GM12878 (cell line): ENCODE results near the gene SHMT2. TPM values are rescaled to one million over a fixed set of nuclear protein-coding genes. Genes with fewer than 3 reads are reported as not detected.
A peak's percentile ranks its signal among the peaks of the same experiment; 100 is the strongest.

Experiments
- ATAC-seq: fragments of 200-7000 bp; cut with Tn5 transposase; 3 replicates; pipeline ENCODE4 v1.9.1; 2020; ENCODE audit warnings: mild to moderate bottlenecking, moderate library complexity
- BruUV-seq: library from RNA; stranded (reverse); fragments of 400-500 nt; replicated peaks from 2 replicates; lab custom pipeline; 2021; lab: Mats Ljungman, UMichigan
- CTCF ChIA-PET: fragments of 300-600 bp; sonication (Branson Sonifier 250); formaldehyde crosslinking; extraction: SDS; loops from one replicate; lab custom pipeline; 2021; ENCODE audit warnings: inconsistent platforms; lab: Yijun Ruan, JAX
- POLR2A ChIA-PET: fragments of 350-600 bp; formaldehyde crosslinking; extraction: SDS; loops from one replicate; lab custom pipeline; 2021; ENCODE audit warnings: inconsistent platforms; lab: Charles Lee
- RAD21 ChIA-PET: fragments of 300-600 bp; sonication (Branson Sonifier 250); formaldehyde crosslinking; loops from one replicate; lab custom pipeline; 2023; ENCODE audit warnings: antibody characterized with exemption; ENCODE audit not compliant: unreplicated experiment; lab: Charles Lee
- SMC1A ChIA-PET: fragments of 300-600 bp; sonication (Branson Sonifier 250); formaldehyde crosslinking; loops from one replicate; lab custom pipeline; 2023; ENCODE audit not compliant: unreplicated experiment, uncharacterized antibody; lab: Charles Lee
- DNase-seq: peaks from one replicate; pipeline ENCODE4 v3.0.0-alpha.2; 2011; ENCODE audit warnings: low read depth, low spot score
- FAIRE-seq: peaks from 3 replicates; lab custom pipeline; 2011; peaks lifted over from hg19 to GRCh38; lab: Jason Lieb, UNC
- H2AFZ ChIP-seq: 2 replicates; pipeline ENCODE4 v1.6.0; 2011; ENCODE audit warnings: low read depth, low read length, control low read depth; ENCODE audit not compliant: control insufficient read depth
- H3K27ac ChIP-seq: 2 replicates; pipeline ENCODE4 v1.5.1; 2011; ENCODE audit warnings: control low read depth; ENCODE audit not compliant: control insufficient read depth, insufficient read depth
- H3K27me3 ChIP-seq, 2 experiments: replicated peaks in 1 of 2; 2 replicates each; pipeline versions ENCODE4 v1.6.0 to v1.6.1; 2011; ENCODE audit warnings: low read length in 1 of 2; ENCODE audit not compliant: control insufficient read depth in 2 of 2, insufficient read depth in 2 of 2
- H3K36me3 ChIP-seq, 2 experiments: 2 replicates each; pipeline ENCODE4 v1.5.1; 2011; ENCODE audit warnings: low read length in 1 of 2; ENCODE audit not compliant: control insufficient read depth in 2 of 2, insufficient read depth in 2 of 2
- H3K4me1 ChIP-seq: 2 replicates; pipeline ENCODE4 v1.6.1; 2011; ENCODE audit warnings: mild to moderate bottlenecking, low read length, moderate library complexity, mixed read lengths; ENCODE audit not compliant: control insufficient read depth, insufficient read depth
- H3K4me2 ChIP-seq: 2 replicates; pipeline ENCODE4 v1.6.0; 2011; ENCODE audit warnings: control low read depth; ENCODE audit not compliant: control insufficient read depth, insufficient read depth
- H3K4me3 ChIP-seq: fragments of 200-600 bp; sonication (generic); 2 replicates; pipeline ENCODE4 v1.5.1; 2016
- H3K79me2 ChIP-seq: 2 replicates; pipeline ENCODE4 v1.6.0; 2011; ENCODE audit warnings: low read length; ENCODE audit not compliant: control insufficient read depth, insufficient read depth
- H3K9ac ChIP-seq: 2 replicates; pipeline ENCODE4 v1.8.0; 2011; ENCODE audit warnings: low read length, control low read depth, mixed read lengths; ENCODE audit not compliant: control insufficient read depth, insufficient read depth
- H3K9me3 ChIP-seq: replicated peaks from 3 replicates; pipeline ENCODE4 v1.5.1; 2011; ENCODE audit warnings: mild to moderate bottlenecking, low read length; ENCODE audit not compliant: control insufficient read depth, insufficient read depth
- H4K20me1 ChIP-seq: 2 replicates; pipeline ENCODE4 v1.6.0; 2011; ENCODE audit not compliant: control insufficient read depth, insufficient read depth
- CBX3 ChIP-seq: fragments of 200-600 bp; sonication (generic); IDR thresholded peaks from 2 replicates; pipeline ENCODE4 v1.6.1; 2016; ENCODE audit warnings: low read depth, borderline replicate concordance
- CEBPB ChIP-seq, 2 experiments: fragments of 150-350 bp in 1 of 2; IDR thresholded peaks; 2 replicates each; pipeline ENCODE4 v1.6.1; 2012 to 2014; ENCODE audit warnings: low read depth in 2 of 2, low read length in 2 of 2, borderline replicate concordance in 1 of 2, inconsistent platforms in 1 of 2
- ETV6 ChIP-seq, 2 experiments: fragments of 450-650 bp in 1 of 2; IDR thresholded peaks in 1 of 2; conservative IDR thresholded peaks in 1 of 2; 2 replicates each; pipeline ENCODE4 v1.6.1; 2014; ENCODE audit warnings: antibody characterized with exemption in 1 of 2, borderline replicate concordance in 1 of 2, low read depth in 1 of 2, mild to moderate bottlenecking in 1 of 2, moderate library complexity in 1 of 2
- FOS ChIP-seq: IDR thresholded peaks from 3 replicates; pipeline ENCODE4 v1.6.1; 2011; ENCODE audit warnings: borderline replicate concordance; ENCODE audit not compliant: insufficient read length; ENCODE audit errors: extremely low read depth
- PAX8 ChIP-seq: fragments of 450-650 bp; IDR thresholded peaks from 2 replicates; pipeline ENCODE4 v1.6.1; 2017; ENCODE audit warnings: mild to moderate bottlenecking, moderate library complexity
- POLR2AphosphoS5 ChIP-seq: IDR thresholded peaks from 2 replicates; pipeline ENCODE4 v1.6.1; 2011; ENCODE audit warnings: mild to moderate bottlenecking, low read length, inconsistent platforms
- RAD21 ChIP-seq: IDR thresholded peaks from 2 replicates; pipeline ENCODE4 v1.6.1; 2011; ENCODE audit warnings: mild to moderate bottlenecking, low read depth, low read length, moderate library complexity; ENCODE audit not compliant: insufficient read depth
- RB1 ChIP-seq: fragments of 450-650 bp; formaldehyde crosslinking; IDR thresholded peaks from 2 replicates; pipeline ENCODE4 v1.6.1; 2017; ENCODE audit warnings: mild to moderate bottlenecking, borderline replicate concordance
- SP1 ChIP-seq: IDR thresholded peaks from one replicate; pipeline ENCODE4 v1.6.1; 2011; ENCODE audit warnings: low read depth, low read length
- SUZ12 ChIP-seq: fragments of 200-600 bp; sonication (generic); IDR thresholded peaks from one replicate; pipeline ENCODE4 v1.6.1; 2018; ENCODE audit warnings: antibody characterized with exemption, mild to moderate bottlenecking; ENCODE audit not compliant: unreplicated experiment
- TAF1 ChIP-seq: IDR thresholded peaks from 2 replicates; pipeline ENCODE4 v1.6.1; 2011; ENCODE audit warnings: mild to moderate bottlenecking, low read depth, low read length, borderline replicate concordance
- ZNF274 ChIP-seq: IDR thresholded peaks from one replicate; pipeline ENCODE4 v1.8.0; 2011; ENCODE audit not compliant: insufficient read length, insufficient read depth
- WGBS: methylation state at CpG from one replicate; pipeline ENCODE4 v1.1.6; 2016; ENCODE audit warnings: low lambda C conversion rate; ENCODE audit not compliant: insufficient replicate concordance, insufficient coverage; ENCODE audit errors: missing lambda C conversion rate; 5-methylcytosine and 5-hydroxymethylcytosine counted together
- in situ Hi-C: fragments of 300-500 bp; cut with MboI; formaldehyde crosslinking; loops from 9 replicates; pipeline ENCODE4 v1.14.3; 2018; ENCODE audit warnings: mixed read lengths
- intact Hi-C: fragments of 100-400 bp; cut with micrococcal nuclease; formaldehyde crosslinking; loops from one replicate; pipeline ENCODE4 v1.14.2; 2022; ENCODE audit not compliant: unreplicated experiment
- polyA plus RNA-seq, 11 experiments: library from polyadenylated mRNA; depleted of rRNA in 4 of 11; unstranded in 6 of 11; stranded (reverse) in 5 of 11; fragments of >200 nt; fragmentation: Nextera tagmentation in 4 of 11; fragmentation: Illumina TruSeq in 1 of 11; extraction: Ambion mirVana in 4 of 11; extraction: Trizol in 1 of 11; gene quantifications; 1 replicate in 1 of 11; 2 replicates in 10 of 11; pipeline versions ENCODE4 v1.2.1 to v1.2.3, GENCODE V29; 2011 to 2016; ENCODE audit warnings: inconsistent platforms in 2 of 11, missing spikeins in 2 of 11, low read depth in 1 of 11
- total RNA-seq, 4 experiments: library from RNA; depleted of rRNA in 3 of 4; stranded (reverse); fragments of >200 nt in 3 of 4; fragmentation: Illumina TruSeq in 1 of 4; extraction: Trizol in 1 of 4; gene quantifications; 2 replicates each; pipeline versions ENCODE4 v1.2.1 to v1.2.3, GENCODE V29; 2013 to 2021
- TF ChIP-seq, protein P1 (sequence below): fragments of 450-650 bp; IDR thresholded peaks from 2 replicates; pipeline ENCODE4 v1.6.1; 2017; ENCODE audit warnings: antibody characterized with exemption, mild to moderate bottlenecking, moderate library complexity
- TF ChIP-seq, protein P2 (sequence below): fragments of 450-650 bp; IDR thresholded peaks from 2 replicates; pipeline ENCODE4 v1.6.1; 2018; ENCODE audit warnings: mild to moderate bottlenecking, low read depth, moderate library complexity; ENCODE audit not compliant: partially characterized antibody

Gene SHMT2
- total and polyA plus RNA-seq, 10 of the 15 experiments (the other 5 are each of a cell fraction or from before 2014, with no cell fraction given) = 57.0 to 292 (median 186) TPM

DNA sequence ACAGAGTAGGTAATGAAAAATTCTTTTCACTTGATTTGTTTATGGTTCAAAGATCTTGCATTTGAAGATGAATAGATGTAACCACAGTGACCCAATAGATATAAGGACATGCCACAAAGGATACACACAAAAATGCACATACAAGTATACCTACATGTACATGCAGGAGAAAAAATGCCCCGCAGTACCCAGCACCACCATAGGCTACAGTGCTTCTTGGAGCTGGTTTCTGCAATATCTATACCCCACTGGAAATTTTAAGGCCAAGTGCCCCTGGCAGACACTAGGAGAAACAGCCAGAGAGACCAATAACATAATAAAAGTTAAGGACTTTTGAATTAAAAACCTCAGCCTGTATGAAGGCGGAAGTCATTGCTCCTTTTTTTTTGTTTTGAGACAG, 33.6 kb downstream of the SHMT2 start:
- ChIA-PET POLR2A (interaction anchor here (0.9 kb wide), 1 partner anchor 167 kb away, joined by 3 read pairs; no protein-coding TSS in a partner anchor), RAD21 (interaction anchor here (5.4 kb wide), 1 partner anchor 190 kb away, joined by 73 read pairs; the partner anchor contains the start of gene INHBE), SMC1A (interaction anchor here (9.5 kb wide), 1 partner anchor 190 kb away, joined by 134 read pairs; the partner anchor contains the start of gene INHBE), CTCF (interaction anchor here (0.7 to 9.4 kb wide), 12 partner anchors 10 to 199 kb away, joined by 3 to 210 read pairs (median 6); partner anchors contain the start of gene INHBE)
- H3K79me2 ChIP-seq = no peaks in the 10 kb centered on the region
- FAIRE-seq (no peak), DNase-seq (no peak), ATAC-seq (peak; percentile 46; the same call in 2 of the 3 replicates)
- H3K27ac ChIP-seq = no peak overlapping the region
- no peaks in the 10 kb centered on the region for H4K20me1 ChIP-seq
- in situ Hi-C loops (loop anchor here (5.0 kb wide), 1 partner anchor 194 kb away; the partner anchor contains the start of genes GLI1 and INHBE), intact Hi-C loops (loop anchor here (1.0 kb wide), 1 partner anchor 190 kb away; no protein-coding TSS in a partner anchor)
- H3K4me2 ChIP-seq = no peak overlapping the region
- TF ChIP-seq SUZ12 (no peak), PAX8 (no peak), ZNF274 (no peak), CBX3 (no peak), RAD21 (no peak), TAF1 (no peak), CEBPB (IDR thresholded peaks at IDR 0.05; ENCODE audit: borderline replicate concordance in 1 of 2, low read depth in 2 of 2, low read length in 2 of 2) (no peak), ETV6 (conservative IDR thresholded peaks at IDR 0.05 in 1 of 2, IDR thresholded peaks at IDR 0.05 in 1 of 2; ENCODE audit: borderline replicate concordance in 1 of 2, low read depth in 1 of 2) (no peak), SP1 (no peak), RB1 (no peak), FOS (no peak), POLR2AphosphoS5 (no peak)
- TF ChIP-seq, protein P1, sequence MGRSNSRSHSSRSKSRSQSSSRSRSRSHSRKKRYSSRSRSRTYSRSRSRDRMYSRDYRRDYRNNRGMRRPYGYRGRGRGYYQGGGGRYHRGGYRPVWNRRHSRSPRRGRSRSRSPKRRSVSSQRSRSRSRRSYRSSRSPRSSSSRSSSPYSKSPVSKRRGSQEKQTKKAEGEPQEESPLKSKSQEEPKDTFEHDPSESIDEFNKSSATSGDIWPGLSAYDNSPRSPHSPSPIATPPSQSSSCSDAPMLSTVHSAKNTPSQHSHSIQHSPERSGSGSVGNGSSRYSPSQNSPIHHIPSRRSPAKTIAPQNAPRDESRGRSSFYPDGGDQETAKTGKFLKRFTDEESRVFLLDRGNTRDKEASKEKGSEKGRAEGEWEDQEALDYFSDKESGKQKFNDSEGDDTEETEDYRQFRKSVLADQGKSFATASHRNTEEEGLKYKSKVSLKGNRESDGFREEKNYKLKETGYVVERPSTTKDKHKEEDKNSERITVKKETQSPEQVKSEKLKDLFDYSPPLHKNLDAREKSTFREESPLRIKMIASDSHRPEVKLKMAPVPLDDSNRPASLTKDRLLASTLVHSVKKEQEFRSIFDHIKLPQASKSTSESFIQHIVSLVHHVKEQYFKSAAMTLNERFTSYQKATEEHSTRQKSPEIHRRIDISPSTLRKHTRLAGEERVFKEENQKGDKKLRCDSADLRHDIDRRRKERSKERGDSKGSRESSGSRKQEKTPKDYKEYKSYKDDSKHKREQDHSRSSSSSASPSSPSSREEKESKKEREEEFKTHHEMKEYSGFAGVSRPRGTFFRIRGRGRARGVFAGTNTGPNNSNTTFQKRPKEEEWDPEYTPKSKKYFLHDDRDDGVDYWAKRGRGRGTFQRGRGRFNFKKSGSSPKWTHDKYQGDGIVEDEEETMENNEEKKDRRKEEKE = no peak
- TF ChIP-seq, protein P2, sequence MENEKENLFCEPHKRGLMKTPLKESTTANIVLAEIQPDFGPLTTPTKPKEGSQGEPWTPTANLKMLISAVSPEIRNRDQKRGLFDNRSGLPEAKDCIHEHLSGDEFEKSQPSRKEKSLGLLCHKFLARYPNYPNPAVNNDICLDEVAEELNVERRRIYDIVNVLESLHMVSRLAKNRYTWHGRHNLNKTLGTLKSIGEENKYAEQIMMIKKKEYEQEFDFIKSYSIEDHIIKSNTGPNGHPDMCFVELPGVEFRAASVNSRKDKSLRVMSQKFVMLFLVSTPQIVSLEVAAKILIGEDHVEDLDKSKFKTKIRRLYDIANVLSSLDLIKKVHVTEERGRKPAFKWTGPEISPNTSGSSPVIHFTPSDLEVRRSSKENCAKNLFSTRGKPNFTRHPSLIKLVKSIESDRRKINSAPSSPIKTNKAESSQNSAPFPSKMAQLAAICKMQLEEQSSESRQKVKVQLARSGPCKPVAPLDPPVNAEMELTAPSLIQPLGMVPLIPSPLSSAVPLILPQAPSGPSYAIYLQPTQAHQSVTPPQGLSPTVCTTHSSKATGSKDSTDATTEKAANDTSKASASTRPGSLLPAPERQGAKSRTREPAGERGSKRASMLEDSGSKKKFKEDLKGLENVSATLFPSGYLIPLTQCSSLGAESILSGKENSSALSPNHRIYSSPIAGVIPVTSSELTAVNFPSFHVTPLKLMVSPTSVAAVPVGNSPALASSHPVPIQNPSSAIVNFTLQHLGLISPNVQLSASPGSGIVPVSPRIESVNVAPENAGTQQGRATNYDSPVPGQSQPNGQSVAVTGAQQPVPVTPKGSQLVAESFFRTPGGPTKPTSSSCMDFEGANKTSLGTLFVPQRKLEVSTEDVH = no peak
- H3K27me3 ChIP-seq = no peaks in the 10 kb centered on the region
- peaks cover 0 to 10% of the 10 kb centered on the region in 2 experiments; a peak in 2 of 4 replicates for H3K36me3 ChIP-seq
- no peak overlapping the region for H2AFZ ChIP-seq
- H3K9me3 ChIP-seq = no peaks in the 10 kb centered on the region
- no TSS peak for BruUV-seq
- no peak overlapping the region for H3K9ac ChIP-seq
- no peak overlapping the region for H3K4me3 ChIP-seq
- H3K4me1 ChIP-seq = no peaks in the 10 kb centered on the region
- 91% methylated on average over 2 of the region's 2 CpGs for WGBS
